Ovary (tissue), 3 donors: ENCODE results near the gene KIAA1671.
"Not testable (repeated sequence)": the region's sequence is repeated elsewhere in the genome, so short reads cannot be mapped to it uniquely, and the experiment has no call there.

ENCODE experiments used
- EP300 ChIP-seq: sonication (generic); formaldehyde crosslinking; IDR thresholded peaks from one replicate; pipeline ENCODE4 v1.6.1; 2017; ENCODE audit warnings: antibody characterized with exemption
- POLR2A ChIP-seq: fragments of 450-650 bp; IDR thresholded peaks from one replicate; pipeline ENCODE4 v1.6.1; 2017; ENCODE audit warnings: antibody characterized with exemption, mild to moderate bottlenecking, moderate library complexity
- TF ChIP-seq, protein P1 (sequence below), 3 donors: fragments of 450-650 bp in 2 of 3; fragments of 200-600 bp in 1 of 3; IDR thresholded peaks; one replicate each; pipeline versions ENCODE4 v1.5.1 to v1.8.0; 2016 to 2022; ENCODE audit warnings: antibody characterized with exemption in 3 of 3, mild to moderate bottlenecking in 1 of 3
- donor health status: DM: no; HTN: no; CAD: no.

DNA sequence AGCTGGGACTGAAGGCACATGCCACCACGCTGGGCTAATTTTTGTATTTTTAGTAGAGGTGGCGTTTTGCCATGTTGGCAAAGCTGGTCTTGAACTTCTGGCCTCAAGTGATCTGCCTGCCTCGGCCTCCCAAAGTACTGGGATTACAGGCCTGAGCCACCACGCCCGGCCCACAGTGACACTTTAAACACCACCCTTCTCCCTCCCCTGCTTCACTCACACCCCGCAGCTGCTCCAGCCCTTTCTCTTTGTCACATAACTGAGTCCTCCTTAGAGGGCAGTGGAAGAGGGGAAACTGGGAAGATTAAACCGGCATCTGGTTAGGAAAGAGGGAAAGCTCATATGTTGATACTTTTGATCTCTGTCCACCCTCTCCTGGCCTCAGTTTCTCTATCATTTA lies 252.0 kb downstream of the KIAA1671 start:
- TF ChIP-seq, protein P1, sequence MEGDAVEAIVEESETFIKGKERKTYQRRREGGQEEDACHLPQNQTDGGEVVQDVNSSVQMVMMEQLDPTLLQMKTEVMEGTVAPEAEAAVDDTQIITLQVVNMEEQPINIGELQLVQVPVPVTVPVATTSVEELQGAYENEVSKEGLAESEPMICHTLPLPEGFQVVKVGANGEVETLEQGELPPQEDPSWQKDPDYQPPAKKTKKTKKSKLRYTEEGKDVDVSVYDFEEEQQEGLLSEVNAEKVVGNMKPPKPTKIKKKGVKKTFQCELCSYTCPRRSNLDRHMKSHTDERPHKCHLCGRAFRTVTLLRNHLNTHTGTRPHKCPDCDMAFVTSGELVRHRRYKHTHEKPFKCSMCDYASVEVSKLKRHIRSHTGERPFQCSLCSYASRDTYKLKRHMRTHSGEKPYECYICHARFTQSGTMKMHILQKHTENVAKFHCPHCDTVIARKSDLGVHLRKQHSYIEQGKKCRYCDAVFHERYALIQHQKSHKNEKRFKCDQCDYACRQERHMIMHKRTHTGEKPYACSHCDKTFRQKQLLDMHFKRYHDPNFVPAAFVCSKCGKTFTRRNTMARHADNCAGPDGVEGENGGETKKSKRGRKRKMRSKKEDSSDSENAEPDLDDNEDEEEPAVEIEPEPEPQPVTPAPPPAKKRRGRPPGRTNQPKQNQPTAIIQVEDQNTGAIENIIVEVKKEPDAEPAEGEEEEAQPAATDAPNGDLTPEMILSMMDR (IDR thresholded peaks at IDR 0.05): not testable (repeated sequence)
- not testable (repeated sequence) for TF ChIP-seq EP300, POLR2A
